Colonic mucosa (tissue), 4 donors: ENCODE results near the gene NEMP1. TPM values are rescaled to one million over a fixed set of nuclear protein-coding genes. Genes with fewer than 3 reads are reported as not detected.
A peak's percentile ranks its signal among the peaks of the same experiment; 100 is the strongest.

Experiments used
- DNase-seq: peaks from one replicate; pipeline ENCODE4 v3.0.0-alpha.2; 2020
- H3K27ac ChIP-seq: fragments of 200-600 bp; one replicate; pipeline ENCODE4 v1.8.0; 2021
- H3K27me3 ChIP-seq: fragments of 200-600 bp; one replicate; pipeline ENCODE4 v1.8.0; 2021
- H3K36me3 ChIP-seq: fragments of 200-600 bp; one replicate; pipeline ENCODE4 v1.8.0; 2021
- H3K4me1 ChIP-seq: fragments of 200-600 bp; one replicate; pipeline ENCODE4 v1.8.0; 2021; ENCODE audit warnings: mild to moderate bottlenecking
- H3K4me3 ChIP-seq: fragments of 200-600 bp; one replicate; pipeline ENCODE4 v1.8.0; 2021
- H3K9ac ChIP-seq, 2 donors: one replicate each; pipeline ENCODE4 v1.7.0; 2013; ENCODE audit warnings: control low read depth in 2 of 2, low read depth in 2 of 2, low read length in 2 of 2
- H3K9me3 ChIP-seq: fragments of 200-600 bp; one replicate; pipeline ENCODE4 v1.8.0; 2021
- CTCF ChIP-seq: fragments of 200-600 bp; IDR thresholded peaks from one replicate; pipeline ENCODE4 v1.8.0; 2022; ENCODE audit warnings: antibody characterized with exemption, mild to moderate bottlenecking
- intact Hi-C: fragments of 100-400 bp; cut with DNase I; formaldehyde crosslinking; loops from one replicate; pipeline ENCODE4 v1.14.1; 2022
- total RNA-seq, 2 donors: library from RNA; stranded (reverse); fragmentation: NEBNext Ultra II Directional in 1 of 2; extraction: Animal tissue kit (Norgen Biotek cat#: 25700) in 1 of 2; gene quantifications; one replicate each; pipeline ENCODE4 v1.2.1, GENCODE V29; 2021
- donor health status: healthy.
- donor health status: DM: no; HTN: no; CAD: no.
- donor health status: DM: no; HTN: no; CAD: no.

Gene NEMP1
- total RNA-seq, 2 donors from 2014 or later, result 7.3 to 21.1 TPM

- no peak overlapping the region for H3K4me3 ChIP-seq
- H3K9ac ChIP-seq, result peak overlapping the region in 1 of 2 donors; percentile 29
- intact Hi-C loops, result no loop called here
Measured at GRCh38 chr12:57094208-57095160, 15.9 kb upstream of the NEMP1 start.

GRCh38 chr12:57093415-57094207 is 15.0 kb upstream of the NEMP1 start:
- peak; percentile 61 for DNase-seq
- Histone ChIP-seq H3K4me3 (no peak overlapping the region), H3K27me3 (no peaks in the 10 kb centered on the region), H3K36me3 (peaks cover 7% of the 10 kb centered on the region), H3K9me3 (no peaks in the 10 kb centered on the region), H3K9ac (peak overlapping the region; percentile 40 to 54), H3K27ac (peak overlapping the region; percentile 42), H3K4me1 (no peaks in the 10 kb centered on the region)
- TF ChIP-seq CTCF, result peak; percentile 54
- intact Hi-C loops, result no loop called here

More at GRCh38 chr12:57094208-57095160, 15.9 kb upstream of the NEMP1 start:
- no peaks in the 10 kb centered on the region for H3K9me3 ChIP-seq
- peaks cover 10% of the 10 kb centered on the region for H3K36me3 ChIP-seq
- H3K27me3 ChIP-seq, result no peaks in the 10 kb centered on the region
- no peak for TF ChIP-seq CTCF
- DNase-seq, result no peak
- H3K4me1 ChIP-seq, result no peaks in the 10 kb centered on the region
- H3K27ac ChIP-seq, result peak overlapping the region; percentile 50

GRCh38 chr12:57092876-57093414 is 14.4 kb upstream of the NEMP1 start:
- Histone ChIP-seq H3K9ac (no peak overlapping the region), H3K36me3 (peaks cover 1% of the 10 kb centered on the region), H3K4me3 (no peak overlapping the region), H3K9me3 (no peaks in the 10 kb centered on the region), H3K27me3 (no peaks in the 10 kb centered on the region), H3K27ac (no peak overlapping the region), H3K4me1 (peaks cover 3% of the 10 kb centered on the region)
- no peak for DNase-seq
- intact Hi-C loops, result no loop called here
- TF ChIP-seq CTCF, result no peak

- DNase-seq, result no peak
- H3K27ac ChIP-seq, result no peak overlapping the region
- no peak overlapping the region for H3K9ac ChIP-seq
- intact Hi-C loops, result no loop called here
- TF ChIP-seq CTCF, result no peak
- H3K4me3 ChIP-seq, result no peak overlapping the region
- H3K27me3 ChIP-seq, result no peaks in the 10 kb centered on the region
- peaks cover 4% of the 10 kb centered on the region for H3K4me1 ChIP-seq
- H3K9me3 ChIP-seq, result no peaks in the 10 kb centered on the region
- H3K36me3 ChIP-seq, result no peaks in the 10 kb centered on the region
Measured at GRCh38 chr12:57092529-57092862, 13.9 kb upstream of the NEMP1 start.

- intact Hi-C loops, result no loop called here
- H3K9ac ChIP-seq, result no peak overlapping the region
- no peaks in the 10 kb centered on the region for H3K27me3 ChIP-seq
- no peaks in the 10 kb centered on the region for H3K9me3 ChIP-seq
- H3K27ac ChIP-seq, result no peak overlapping the region
- H3K4me1 ChIP-seq, result peaks cover 4% of the 10 kb centered on the region
- no peaks in the 10 kb centered on the region for H3K36me3 ChIP-seq
- H3K4me3 ChIP-seq, result no peak overlapping the region
- no peak for TF ChIP-seq CTCF
- DNase-seq, result no peak
Measured at GRCh38 chr12:57091638-57092528, 13.3 kb upstream of the NEMP1 start.
